Measurements from ENCODE around the gene FAM83F. TPM values are rescaled to one million over a fixed set of nuclear protein-coding genes. Genes with fewer than 3 reads are reported as not detected.

FAM83F gene
- total RNA-seq, 5 donors from 2014 or later (not counting 1 experiment from before 2014, with no cell fraction given), result 0.26 to 4.9 (median 0.79) TPM

GRCh38 chr22:40007853-40008710, 13.3 kb downstream of the FAM83F start:
- H3K27me3 Mint-ChIP-seq, result peaks cover 2 to 44% of the 10 kb centered on the region in 2 donors
- 84% methylated on average over 20 of the region's 27 CpGs for WGBS (ENCODE audit: insufficient coverage)
- H3K27ac Mint-ChIP-seq, result no peak overlapping the region
- ATAC-seq (replicated peaks in 1 of 4), result no peak
- peaks cover 15 to 17% (median 15%) of the 10 kb centered on the region in 3 donors for H3K4me1 Mint-ChIP-seq
- Histone ChIP-seq H3K27me3 (replicated peaks in 1 of 2; ENCODE audit: control insufficient read depth in 2 of 2, extremely low read depth in 1 of 2, insufficient read depth in 2 of 2, low read length in 1 of 2) (peaks cover 0 to 43% of the 10 kb centered on the region in 2 experiments), H3K36me3 (ENCODE audit: control insufficient read depth in 2 of 2, extremely low read depth in 1 of 2, insufficient read depth in 1 of 2, low read length in 1 of 2) (no peaks in the 10 kb centered on the region), H3K4me3 (ENCODE audit: control insufficient read depth in 1 of 2, extremely low read depth in 1 of 2, low read length in 1 of 2) (no peak overlapping the region), H3K27ac (ENCODE audit: low read length) (no peak overlapping the region), H3K9me3 (no peaks in the 10 kb centered on the region), H3K4me1 (ENCODE audit: control insufficient read depth in 1 of 2, extremely low read depth in 1 of 2, insufficient read depth in 2 of 2, low read length in 2 of 2) (peaks cover 7 to 17% of the 10 kb centered on the region in 2 experiments)
- H3K36me3 Mint-ChIP-seq, result no peaks in the 10 kb centered on the region
- H3K4me3 Mint-ChIP-seq, result no peak overlapping the region
- ChIA-PET POLR2A (no interaction called here), CTCF (interaction anchor here in 1 of 2 donors (0.5 kb wide), 1 partner anchor 453 kb away, joined by 4 read pairs; no protein-coding TSS in a partner anchor)
- peak in 1 of 35 experiments; percentile 22 for DNase-seq
- no peaks in the 10 kb centered on the region for H3K9me3 Mint-ChIP-seq

DNA sequence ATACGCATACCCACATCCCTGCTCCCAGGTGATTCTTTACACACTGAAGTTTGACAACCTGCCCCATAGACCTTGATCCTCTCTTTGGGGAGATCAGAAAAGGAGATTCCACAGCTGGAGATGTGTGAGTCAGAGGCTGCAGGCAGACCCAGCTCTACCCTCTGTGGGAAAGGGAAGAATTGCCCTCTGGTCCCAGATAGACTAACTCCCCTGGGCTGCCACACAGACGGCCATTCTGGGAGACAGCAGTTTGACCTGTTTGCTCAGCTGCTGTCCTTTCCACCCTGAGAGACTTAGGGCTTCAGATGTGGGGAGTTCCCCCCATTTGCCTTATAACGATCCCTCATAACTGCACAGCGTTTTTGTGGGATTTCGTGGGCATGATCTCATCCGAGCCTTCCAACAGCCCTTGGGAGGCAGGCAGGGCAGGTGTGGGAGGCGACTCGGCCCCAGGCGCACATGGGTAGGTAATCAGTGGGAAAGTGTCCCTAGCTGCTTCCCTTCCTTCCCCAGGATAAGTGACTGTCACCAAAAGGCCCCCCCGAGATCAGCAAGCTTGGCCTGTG, 14.1 kb downstream of the FAM83F start:
- Mint-ChIP-seq H3K27me3 (peaks cover 3 to 44% of the 10 kb centered on the region in 2 donors), H3K4me3 (peak overlapping the region in 1 of 3 donors; percentile 76), H3K4me1 (peaks cover 15 to 17% (median 15%) of the 10 kb centered on the region in 3 donors), H3K27ac (no peak overlapping the region), H3K9me3 (no peaks in the 10 kb centered on the region), H3K36me3 (no peaks in the 10 kb centered on the region)
- H3K4me3 ChIP-seq (ENCODE audit: control insufficient read depth in 1 of 2, extremely low read depth in 1 of 2, low read length in 1 of 2), result no peak overlapping the region
- no peaks in the 10 kb centered on the region for H3K36me3 ChIP-seq (ENCODE audit: control insufficient read depth in 2 of 2, extremely low read depth in 1 of 2, insufficient read depth in 1 of 2, low read length in 1 of 2)
- WGBS (ENCODE audit: insufficient coverage), result 86% methylated on average over 4 of the region's 10 CpGs
- POLR2A ChIA-PET, result no interaction called here
- H3K4me1 ChIP-seq (ENCODE audit: control insufficient read depth in 1 of 2, extremely low read depth in 1 of 2, insufficient read depth in 2 of 2, low read length in 2 of 2), result peaks cover 7 to 17% of the 10 kb centered on the region in 2 experiments
- no peak overlapping the region for H3K27ac ChIP-seq (ENCODE audit: low read length)
- no peak for ATAC-seq (replicated peaks in 1 of 4)
- CTCF ChIA-PET, result interaction anchor here in 1 of 2 donors (0.5 kb wide), 1 partner anchor 465 kb away, joined by 3 read pairs; no protein-coding TSS in a partner anchor
- H3K9me3 ChIP-seq, result no peaks in the 10 kb centered on the region
- peaks cover 0 to 40% of the 10 kb centered on the region in 2 experiments for H3K27me3 ChIP-seq (replicated peaks in 1 of 2; ENCODE audit: control insufficient read depth in 2 of 2, extremely low read depth in 1 of 2, insufficient read depth in 2 of 2, low read length in 1 of 2)
- DNase-seq, result no peak

DNA sequence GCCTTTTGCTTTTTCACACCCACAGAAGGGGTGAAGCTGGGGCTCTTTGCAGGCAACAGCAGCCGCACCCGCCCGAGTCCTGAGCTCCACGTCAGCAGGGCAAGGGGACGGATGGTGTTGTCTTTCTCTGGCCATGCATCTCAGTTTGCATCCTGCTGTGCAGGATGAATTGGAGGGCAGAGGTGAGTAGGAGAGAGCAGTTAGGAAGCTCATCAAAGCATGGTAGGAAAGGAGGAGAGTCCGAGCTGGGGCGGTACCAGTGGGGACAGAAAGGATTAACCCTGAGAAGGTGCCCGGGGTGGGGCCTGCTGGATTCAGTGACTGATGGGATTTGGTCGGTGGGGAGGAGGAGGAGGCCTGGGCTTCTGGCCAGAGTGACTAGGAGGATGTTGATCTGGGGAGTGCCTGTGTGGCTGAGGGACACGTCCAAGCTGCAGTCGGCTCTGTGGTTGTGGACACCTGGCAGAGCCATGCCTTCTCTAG, 14.6 kb downstream of the FAM83F start:
- Histone ChIP-seq H3K27ac (ENCODE audit: low read length) (no peak overlapping the region), H3K36me3 (ENCODE audit: control insufficient read depth in 2 of 2, extremely low read depth in 1 of 2, insufficient read depth in 1 of 2, low read length in 1 of 2) (no peaks in the 10 kb centered on the region), H3K27me3 (replicated peaks in 1 of 2; ENCODE audit: control insufficient read depth in 2 of 2, extremely low read depth in 1 of 2, insufficient read depth in 2 of 2, low read length in 1 of 2) (peaks cover 0 to 40% of the 10 kb centered on the region in 2 experiments), H3K4me3 (ENCODE audit: control insufficient read depth in 1 of 2, extremely low read depth in 1 of 2, low read length in 1 of 2) (peak overlapping the region in 1 of 2 donors; percentile 64), H3K4me1 (ENCODE audit: control insufficient read depth in 1 of 2, extremely low read depth in 1 of 2, insufficient read depth in 2 of 2, low read length in 2 of 2) (peaks cover 7 to 17% of the 10 kb centered on the region in 2 experiments), H3K9me3 (no peaks in the 10 kb centered on the region)
- Mint-ChIP-seq H3K4me1 (peaks cover 15 to 17% (median 15%) of the 10 kb centered on the region in 3 donors), H3K4me3 (peak overlapping the region in 2 of 3 donors; percentile 66 to 76), H3K27me3 (peaks cover 3 to 44% of the 10 kb centered on the region in 2 donors), H3K27ac (peak overlapping the region; percentile 6 to 31), H3K36me3 (no peaks in the 10 kb centered on the region), H3K9me3 (no peaks in the 10 kb centered on the region)
- CTCF ChIA-PET, result interaction anchor here (0.7 to 1.0 kb wide), 4 partner anchors 10 to 490 kb away, joined by 3 to 4 read pairs (median 4); no protein-coding TSS in a partner anchor
- DNase-seq, result no peak
- POLR2A ChIA-PET, result interaction anchor here in 1 of 2 donors (0.7 to 1.6 kb wide), 2 partner anchors 35 to 1770 kb away, joined by 4 to 5 read pairs; no protein-coding TSS in a partner anchor
- ATAC-seq (replicated peaks in 1 of 4), result peak in 2 of 4 experiments; percentile 14 to 15
- WGBS (ENCODE audit: insufficient coverage), result 59% methylated on average over 10 of the region's 11 CpGs

GRCh38 chr22:40009951-40010671, 15.4 kb downstream of the FAM83F start:
- Mint-ChIP-seq H3K36me3 (no peaks in the 10 kb centered on the region), H3K4me3 (peak overlapping the region; percentile 66 to 76 (median 68)), H3K9me3 (no peaks in the 10 kb centered on the region), H3K4me1 (peaks cover 15 to 17% (median 15%) of the 10 kb centered on the region in 3 donors), H3K27me3 (peaks cover 3 to 41% of the 10 kb centered on the region in 2 donors), H3K27ac (peak overlapping the region; percentile 31 to 48)
- DNase-seq (peak in 34 of 35 experiments; percentile 9 to 75 (median 48)), ATAC-seq (replicated peaks in 1 of 4) (peak; percentile 76 to 94 (median 86))
- Histone ChIP-seq H3K4me1 (ENCODE audit: control insufficient read depth in 1 of 2, extremely low read depth in 1 of 2, insufficient read depth in 2 of 2, low read length in 2 of 2) (peaks cover 7 to 17% of the 10 kb centered on the region in 2 experiments), H3K9me3 (no peaks in the 10 kb centered on the region), H3K27me3 (replicated peaks in 1 of 2; ENCODE audit: control insufficient read depth in 2 of 2, extremely low read depth in 1 of 2, insufficient read depth in 2 of 2, low read length in 1 of 2) (peaks cover 0 to 40% of the 10 kb centered on the region in 2 experiments), H3K4me3 (ENCODE audit: control insufficient read depth in 1 of 2, extremely low read depth in 1 of 2, low read length in 1 of 2) (peak overlapping the region; percentile 41 to 64), H3K27ac (ENCODE audit: low read length) (no peak overlapping the region), H3K36me3 (ENCODE audit: control insufficient read depth in 2 of 2, extremely low read depth in 1 of 2, insufficient read depth in 1 of 2, low read length in 1 of 2) (no peaks in the 10 kb centered on the region)
- POLR2A ChIA-PET, result interaction anchor here in 1 of 2 donors (0.7 to 1.6 kb wide), 2 partner anchors 34 to 1769 kb away, joined by 4 to 5 read pairs; no protein-coding TSS in a partner anchor
- WGBS (ENCODE audit: insufficient coverage), result 22% methylated on average over 13 of the region's 24 CpGs
- CTCF ChIA-PET, result interaction anchor here (0.7 to 1.0 kb wide), 7 partner anchors 10 to 1294 kb away, joined by 3 to 5 read pairs (median 4); no protein-coding TSS in a partner anchor

GRCh38 chr22:40010746-40011145, 16.0 kb downstream of the FAM83F start:
- ATAC-seq (replicated peaks in 1 of 4) (no peak), DNase-seq (no peak)
- Histone ChIP-seq H3K36me3 (ENCODE audit: control insufficient read depth in 2 of 2, extremely low read depth in 1 of 2, insufficient read depth in 1 of 2, low read length in 1 of 2) (no peaks in the 10 kb centered on the region), H3K4me3 (ENCODE audit: control insufficient read depth in 1 of 2, extremely low read depth in 1 of 2, low read length in 1 of 2) (no peak overlapping the region), H3K9me3 (no peaks in the 10 kb centered on the region), H3K4me1 (ENCODE audit: control insufficient read depth in 1 of 2, extremely low read depth in 1 of 2, insufficient read depth in 2 of 2, low read length in 2 of 2) (peaks cover 7 to 17% of the 10 kb centered on the region in 2 experiments), H3K27me3 (replicated peaks in 1 of 2; ENCODE audit: control insufficient read depth in 2 of 2, extremely low read depth in 1 of 2, insufficient read depth in 2 of 2, low read length in 1 of 2) (peaks cover 0 to 35% of the 10 kb centered on the region in 2 experiments), H3K27ac (ENCODE audit: low read length) (no peak overlapping the region)
- Mint-ChIP-seq H3K27ac (no peak overlapping the region), H3K9me3 (no peaks in the 10 kb centered on the region), H3K4me3 (peak overlapping the region in 1 of 3 donors; percentile 76), H3K4me1 (peaks cover 15 to 17% (median 15%) of the 10 kb centered on the region in 3 donors), H3K36me3 (no peaks in the 10 kb centered on the region), H3K27me3 (peaks cover 3 to 40% of the 10 kb centered on the region in 2 donors)
- ChIA-PET POLR2A (interaction anchor here in 1 of 2 donors (1.6 kb wide), 1 partner anchor 33 kb away, joined by 4 read pairs; no protein-coding TSS in a partner anchor), CTCF (interaction anchor here in 1 of 2 donors (1.1 kb wide), 1 partner anchor 30 kb away, joined by 3 read pairs; no protein-coding TSS in a partner anchor)
- 60% methylated on average over 2 of the region's 6 CpGs for WGBS (ENCODE audit: insufficient coverage)

Measured in T-cell (primary cell).